HG02970 (cell line): Measurements from ENCODE around the gene MED17.
A peak's percentile ranks its signal among the peaks of the same experiment; 100 is the strongest.
"Not testable (repeated sequence)": the region's sequence is repeated elsewhere in the genome, so short reads cannot be mapped to it uniquely, and the experiment has no call there.

Experiments
- ATAC-seq: cut with Tn5 transposase; IDR thresholded peaks from one replicate; pipeline ENCODE4 v1.9.1; 2021; ENCODE audit warnings: mild to moderate bottlenecking, moderate library complexity, moderate number of reproducible peaks; ENCODE audit not compliant: unreplicated experiment, low FRiP score

The MED17 gene

DNA sequence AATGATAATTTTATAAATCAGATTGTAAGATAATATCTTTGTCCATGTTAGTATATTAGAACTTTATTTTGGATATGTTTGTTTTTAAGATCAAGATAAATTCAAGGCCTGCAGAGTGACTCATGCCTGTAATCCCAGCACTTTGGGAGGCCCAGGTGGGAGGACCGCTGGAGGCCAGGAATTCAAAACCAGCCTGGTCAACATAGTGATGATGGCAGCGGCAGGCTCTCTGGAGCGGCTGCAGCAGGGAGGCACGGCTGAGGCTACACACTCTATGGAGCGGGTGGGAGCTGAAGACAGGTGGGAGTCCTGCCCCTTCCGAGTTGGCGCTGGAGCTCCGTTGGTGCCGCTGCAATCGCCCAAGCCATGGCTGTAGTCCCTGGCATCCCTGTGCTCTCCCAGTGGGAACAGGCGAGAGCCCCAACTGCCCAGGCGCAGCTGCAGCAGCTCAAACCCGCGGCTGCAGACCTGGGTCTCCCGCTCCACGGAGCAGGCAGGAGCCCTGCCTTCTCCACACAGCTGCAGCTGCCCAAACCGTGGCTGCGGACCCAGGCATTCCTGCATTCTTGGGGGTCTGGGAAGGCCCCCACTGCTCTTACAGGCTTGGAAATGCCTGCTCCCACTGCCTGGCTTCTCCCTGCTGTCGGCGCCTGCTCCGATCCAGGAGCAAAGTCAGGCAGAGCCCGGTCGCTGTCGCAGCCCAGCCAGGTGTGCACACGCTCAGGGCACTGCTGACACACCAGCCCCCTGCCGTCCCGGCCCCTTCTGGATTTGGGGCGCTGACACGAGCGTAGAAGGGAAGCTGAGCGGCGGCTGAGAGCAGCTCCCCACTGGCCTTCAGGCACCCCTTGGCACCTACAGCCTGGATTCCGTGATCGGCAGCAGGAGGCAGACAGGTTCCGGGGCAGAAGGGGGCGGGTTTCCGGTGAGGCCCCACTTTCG is 25.9 kb upstream of the MED17 start:
- ATAC-seq, result no peak

DNA sequence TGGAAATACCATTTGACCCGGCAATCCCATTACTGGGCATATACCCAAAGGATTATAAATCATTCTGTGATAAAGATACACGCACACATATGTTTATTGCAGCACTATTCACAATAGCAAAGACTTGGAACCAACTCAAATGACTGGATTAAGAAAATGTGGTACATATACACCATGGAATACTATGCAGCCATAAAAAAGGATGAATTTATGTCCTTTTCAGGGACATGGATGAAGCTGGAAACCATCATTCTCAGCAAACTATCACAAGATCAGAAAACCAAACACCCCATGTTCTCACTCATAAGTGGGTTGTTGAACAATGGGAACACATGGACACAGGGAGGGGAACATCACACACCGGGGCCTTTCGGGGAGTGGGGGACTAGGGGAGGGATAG is 25.0 kb upstream of the MED17 start:
- ATAC-seq, result not testable (repeated sequence)

DNA sequence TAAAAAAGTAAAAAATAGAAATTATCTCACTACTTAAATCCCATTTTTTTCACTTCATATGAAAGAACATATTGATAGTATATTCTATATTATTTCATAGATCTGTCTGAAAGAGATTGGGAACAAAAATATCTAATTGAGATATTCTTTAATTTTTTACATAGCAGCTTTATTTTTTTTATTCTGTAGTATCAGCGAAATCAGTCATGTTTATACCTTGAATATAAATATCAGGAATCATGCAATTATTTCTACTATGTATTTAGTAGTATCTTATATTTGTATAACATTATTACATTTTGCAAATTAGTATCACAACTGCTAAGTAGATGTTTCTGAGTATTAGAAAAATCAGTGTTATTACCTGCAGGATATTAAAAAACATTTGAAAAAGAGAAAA is 22.2 kb upstream of the MED17 start:
- no peak for ATAC-seq

DNA sequence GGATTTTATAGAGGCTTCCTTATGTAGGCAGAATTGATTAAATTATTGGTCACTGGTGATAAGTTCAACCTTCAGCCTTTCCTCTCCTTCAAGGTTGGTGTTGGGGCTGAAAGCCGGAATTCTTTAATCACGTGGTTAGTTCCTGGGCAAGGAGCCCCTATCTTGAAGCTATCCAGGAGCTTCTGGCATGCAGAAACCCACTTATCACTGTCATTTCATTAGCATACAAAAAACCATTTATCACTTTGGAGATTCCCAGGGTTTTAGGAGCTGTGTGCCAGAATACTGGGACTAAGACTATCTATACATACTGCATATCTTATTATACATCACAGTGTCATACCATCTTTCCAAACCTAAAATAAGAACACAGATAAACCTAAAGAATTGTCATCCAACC is 18.5 kb upstream of the MED17 start:
- no peak for ATAC-seq

DNA sequence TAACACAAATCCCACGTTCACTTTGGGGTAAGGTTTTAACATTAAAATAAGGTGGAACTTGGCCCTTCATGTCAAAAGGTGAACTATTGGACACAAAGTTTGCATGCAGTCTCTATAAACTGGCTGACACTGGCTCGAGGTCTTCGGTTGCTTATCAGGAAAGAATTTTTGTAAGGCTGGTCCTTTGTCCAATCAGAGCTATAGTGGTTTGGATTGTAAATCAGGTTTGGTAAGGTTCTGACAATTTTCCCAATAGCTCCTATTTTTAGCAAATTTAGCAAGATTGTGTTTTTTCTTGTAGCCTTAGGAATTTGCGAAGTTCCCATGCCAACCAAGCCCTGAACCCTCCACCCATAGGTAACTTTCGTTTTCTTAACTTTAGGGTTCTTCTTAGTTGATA is 17.6 kb upstream of the MED17 start:
- no peak for ATAC-seq

DNA sequence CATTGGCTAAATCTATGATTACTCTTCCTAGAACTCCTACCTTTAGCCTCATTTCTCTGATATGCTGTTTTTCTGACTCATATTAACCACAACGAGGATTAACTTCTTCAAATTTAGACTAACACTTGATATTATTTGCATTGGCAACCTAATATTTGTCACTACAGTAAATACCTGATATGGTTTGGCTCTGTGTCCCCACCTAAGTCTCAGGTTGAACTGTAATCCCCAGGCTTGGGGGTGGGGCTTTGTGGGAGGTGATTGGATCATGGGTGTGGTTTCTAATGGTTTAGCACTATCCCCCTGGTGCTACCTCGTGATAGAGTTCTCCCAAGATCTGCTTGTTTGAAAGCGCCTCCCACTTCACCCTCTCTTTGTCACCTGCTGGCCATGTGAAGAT is 17.1 kb upstream of the MED17 start:
- ATAC-seq, result no peak

DNA sequence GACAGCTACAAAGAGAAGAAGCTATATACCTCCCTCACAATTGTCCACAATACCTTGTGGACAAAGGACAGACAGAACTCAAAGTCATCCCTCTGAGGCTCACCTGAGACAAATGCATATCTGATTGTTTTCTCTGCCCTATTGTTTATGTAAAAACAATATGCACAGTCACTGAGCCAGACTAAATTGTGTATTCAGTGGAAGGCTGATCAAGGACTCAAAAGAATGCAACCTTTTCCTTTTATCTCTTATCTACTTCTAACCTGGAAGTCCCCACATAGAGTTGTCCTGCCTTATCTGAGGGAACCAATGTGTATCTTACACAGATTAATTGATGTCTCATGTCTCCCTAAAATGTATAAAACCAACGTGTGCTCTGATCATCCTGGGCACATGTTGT is 13.9 kb upstream of the MED17 start:
- ATAC-seq, result no peak

DNA sequence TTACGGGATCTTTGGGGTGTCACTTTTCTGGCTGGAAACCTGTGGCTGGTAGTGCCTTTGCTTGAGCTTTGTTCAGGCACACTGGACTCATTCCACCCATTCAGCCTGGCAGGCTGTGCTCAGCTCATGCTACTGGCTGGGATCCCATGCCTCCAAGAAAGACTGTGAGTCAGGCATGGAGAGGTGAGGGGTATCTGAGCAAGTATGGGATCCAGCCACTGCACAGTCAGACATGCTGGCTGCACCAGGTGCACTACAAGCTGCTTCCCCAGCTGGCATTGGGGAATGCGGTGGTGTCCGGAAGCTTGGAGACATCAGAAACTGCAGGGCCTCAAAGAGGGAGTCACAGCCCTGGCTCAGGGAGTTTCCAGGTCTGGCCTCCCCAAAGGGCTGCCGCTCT is 12.0 kb upstream of the MED17 start:
- no peak for ATAC-seq

DNA sequence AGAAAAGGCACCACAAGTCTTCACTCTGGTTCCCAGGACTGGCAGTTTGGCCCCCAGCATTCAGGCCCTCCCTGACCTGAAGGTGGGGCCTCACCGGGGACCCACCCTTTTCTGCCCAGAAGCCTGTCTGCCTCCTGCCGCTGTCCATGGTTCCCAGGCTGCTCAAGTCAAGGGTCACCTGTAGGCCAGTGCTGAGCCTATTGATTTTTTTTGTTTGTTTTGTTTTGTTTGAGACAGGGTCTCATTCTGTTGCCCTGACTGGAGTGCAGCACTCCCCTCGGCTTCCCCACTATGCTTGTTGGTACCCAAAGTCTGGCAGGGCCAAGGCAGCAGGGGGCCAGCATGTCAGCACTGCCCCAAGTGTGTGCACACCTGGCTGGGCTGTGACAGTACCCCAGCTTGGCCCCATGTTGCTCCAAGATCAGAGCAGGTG is 11.0 kb upstream of the MED17 start:
- no peak for ATAC-seq

DNA sequence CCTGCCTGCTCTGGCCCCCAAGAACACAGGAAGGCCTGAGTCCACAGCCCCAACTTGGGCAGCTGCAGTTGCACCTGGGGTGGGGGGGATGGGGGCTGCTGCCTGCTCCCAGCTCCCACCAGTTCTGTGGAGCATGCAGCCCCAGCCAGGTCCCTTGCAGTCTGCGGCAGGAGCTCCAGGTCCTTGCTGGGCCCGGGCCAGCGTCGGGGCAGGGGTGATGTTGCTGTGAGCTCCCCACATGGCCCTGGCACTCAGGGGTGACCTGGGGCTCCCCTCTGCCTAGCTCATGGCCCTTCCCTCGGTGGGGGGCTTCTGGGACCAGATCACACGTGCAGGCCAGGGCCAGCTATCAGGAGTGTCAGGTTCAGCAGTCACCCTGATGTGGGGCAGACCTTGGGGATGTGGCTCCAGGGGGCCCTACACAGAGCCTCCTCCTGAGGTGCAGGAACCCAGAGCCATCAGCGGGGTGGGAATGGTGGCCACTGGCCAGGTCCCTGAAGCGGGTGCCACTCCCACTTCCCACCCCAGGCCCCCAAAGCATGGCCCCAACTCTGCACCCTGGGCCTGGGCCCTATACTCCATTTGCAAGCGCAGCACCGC is 10.4 kb upstream of the MED17 start:
- no peak for ATAC-seq

DNA sequence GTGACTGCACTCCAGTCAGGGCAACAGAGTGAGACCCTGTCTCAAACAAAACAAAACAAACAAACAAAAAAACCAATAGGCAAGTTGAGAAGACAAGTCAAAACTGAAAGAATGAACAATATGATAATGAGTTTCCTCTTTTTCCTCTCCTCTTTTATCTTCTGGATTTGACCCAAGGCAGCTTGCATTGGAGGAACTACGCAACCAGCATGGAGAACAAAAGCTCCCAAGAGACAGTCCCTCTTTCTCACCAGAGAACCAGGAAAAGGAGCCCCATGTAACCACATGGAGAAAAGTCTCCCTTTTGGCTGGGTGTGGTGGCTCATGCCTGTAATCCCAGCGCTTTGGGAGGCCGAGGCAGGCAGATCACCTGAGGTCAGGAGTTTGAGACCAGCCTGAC is 9.5 kb upstream of the MED17 start:
- ATAC-seq, result not testable (repeated sequence)

DNA sequence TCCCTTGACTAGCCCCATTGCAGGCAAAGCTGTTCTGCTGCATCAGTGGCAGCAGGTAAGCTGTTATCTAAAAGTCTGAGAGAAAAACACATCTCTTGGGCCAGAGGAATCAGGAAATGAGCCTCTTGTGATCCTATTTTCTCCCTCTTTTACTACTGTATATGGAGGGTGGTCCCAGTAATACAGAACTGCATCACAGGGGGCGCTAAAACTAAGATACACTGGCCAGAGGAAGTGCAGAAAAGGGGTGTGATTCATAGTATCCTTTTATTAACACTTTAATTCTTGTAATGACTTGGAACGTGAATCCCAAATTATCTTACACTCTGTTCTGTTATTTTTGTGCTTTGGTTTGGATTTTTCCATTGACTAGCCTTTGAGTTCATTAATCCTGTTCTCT is 8.8 kb upstream of the MED17 start:
- ATAC-seq, result no peak

DNA sequence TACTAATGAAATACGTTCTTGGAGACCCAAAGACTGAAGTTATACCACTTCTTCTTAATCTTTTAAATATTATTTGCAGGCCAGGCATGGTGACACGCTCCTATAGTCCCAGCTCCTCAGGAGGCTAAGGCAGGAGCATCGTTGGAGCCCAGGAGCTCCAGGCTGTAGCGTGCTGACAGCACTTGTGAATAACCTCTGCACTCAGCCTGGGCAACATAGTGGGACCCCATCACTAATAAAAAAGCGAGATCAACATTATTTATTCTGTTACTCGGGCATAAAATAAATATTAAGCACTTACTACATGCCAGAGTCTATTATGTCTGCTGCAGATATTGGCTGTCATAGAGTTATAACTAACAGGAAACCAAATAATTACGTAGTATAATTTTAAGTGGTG is 720 bp upstream of the MED17 start:
- no peak for ATAC-seq

DNA sequence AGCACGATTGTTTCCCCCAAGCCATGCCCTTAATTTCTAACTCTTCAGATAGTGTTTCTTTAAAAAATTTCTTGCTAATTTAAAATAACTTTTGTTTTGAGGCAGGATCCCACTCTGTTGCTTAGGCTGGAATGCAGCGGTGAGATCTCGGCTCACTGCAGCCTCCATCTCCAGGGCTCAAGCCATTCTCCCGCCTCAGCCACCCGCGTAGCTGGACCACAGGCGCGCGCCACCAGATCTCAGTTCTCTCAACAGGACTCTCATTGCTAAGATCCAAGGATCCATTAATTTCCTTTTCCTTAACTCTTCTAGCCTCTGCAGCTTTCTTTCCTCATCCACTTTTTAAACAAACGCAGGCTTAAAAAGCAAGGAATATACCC is 327 bp upstream of the MED17 start:
- peak; percentile 24 for ATAC-seq

DNA sequence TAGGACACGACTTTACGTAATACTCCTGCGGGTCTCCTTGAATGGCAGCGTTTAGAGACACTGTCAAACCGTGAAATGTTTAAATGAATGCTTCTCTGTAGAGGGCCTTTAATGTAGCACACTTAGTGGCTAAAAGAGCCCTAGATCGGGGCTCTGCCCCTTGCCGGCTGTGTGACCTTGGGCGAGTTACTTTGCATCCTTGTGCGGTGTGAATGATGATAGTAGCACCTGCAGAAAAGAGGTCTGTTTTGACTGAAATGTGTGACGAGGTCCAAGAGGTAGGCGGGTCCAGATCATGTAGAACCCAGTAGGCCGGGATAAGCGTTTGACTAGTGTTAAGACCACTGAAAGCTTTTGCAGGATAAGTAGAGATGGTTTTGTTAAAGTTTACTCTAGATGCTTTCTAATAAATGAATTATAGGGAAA is 866 bp downstream of the MED17 start:
- ATAC-seq, result peak; percentile 32

DNA sequence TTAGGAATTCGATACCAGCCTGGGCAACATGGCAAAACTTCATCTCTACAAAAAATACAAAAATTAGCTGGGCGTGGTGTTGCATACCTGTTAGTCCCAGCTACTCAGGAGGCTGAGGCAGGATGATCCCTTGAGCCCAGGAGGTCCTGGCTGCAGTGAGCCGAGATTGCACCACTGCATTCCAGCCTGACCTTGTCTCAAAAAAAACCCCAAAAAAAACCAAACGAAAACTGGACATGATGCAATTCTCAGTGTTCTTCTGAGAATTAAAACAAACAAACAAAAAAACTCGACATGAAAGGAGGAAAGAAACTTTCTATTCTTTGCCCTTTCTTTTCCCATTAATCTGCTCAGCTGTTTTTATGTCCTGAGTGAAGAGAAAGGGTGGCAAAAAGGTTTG is 7.4 kb downstream of the MED17 start:
- ATAC-seq, result no peak

DNA sequence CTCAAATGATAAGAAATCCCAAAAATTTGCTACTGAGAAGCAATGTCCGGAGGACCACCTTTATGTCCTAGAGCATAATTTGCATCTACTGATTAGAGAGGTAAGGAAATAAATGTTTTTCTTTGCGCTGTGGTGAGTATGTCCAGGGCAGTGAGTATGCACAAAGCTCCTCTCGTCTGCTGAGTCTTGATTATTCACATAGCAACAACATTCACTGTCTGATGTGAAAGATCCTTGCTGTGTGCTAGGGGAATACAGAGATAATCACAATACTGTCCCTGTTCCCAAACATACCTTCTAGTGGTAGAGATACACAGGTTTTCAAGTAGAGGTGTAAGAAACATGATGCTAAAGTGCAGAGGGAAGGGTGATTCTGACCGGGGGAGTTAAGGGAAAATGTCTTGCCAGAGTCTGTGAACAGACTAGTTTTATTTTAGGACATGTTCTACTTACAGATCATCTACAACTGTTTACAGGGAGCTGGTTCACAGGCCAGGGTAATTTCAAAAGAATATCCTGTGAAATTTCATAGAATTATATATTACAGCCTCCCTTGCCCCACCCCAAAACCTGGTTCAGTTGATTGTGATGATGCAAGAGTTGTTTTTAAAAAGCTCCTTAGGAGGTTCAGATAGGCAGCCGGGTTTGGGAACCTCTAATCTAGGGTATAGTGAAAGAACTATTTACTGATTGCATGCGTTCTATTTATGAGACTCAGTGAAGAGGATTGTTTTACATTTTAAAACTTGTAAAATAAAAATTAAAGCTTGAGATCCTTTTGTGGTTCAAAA is 12.6 kb downstream of the MED17 start:
- ATAC-seq, result no peak

DNA sequence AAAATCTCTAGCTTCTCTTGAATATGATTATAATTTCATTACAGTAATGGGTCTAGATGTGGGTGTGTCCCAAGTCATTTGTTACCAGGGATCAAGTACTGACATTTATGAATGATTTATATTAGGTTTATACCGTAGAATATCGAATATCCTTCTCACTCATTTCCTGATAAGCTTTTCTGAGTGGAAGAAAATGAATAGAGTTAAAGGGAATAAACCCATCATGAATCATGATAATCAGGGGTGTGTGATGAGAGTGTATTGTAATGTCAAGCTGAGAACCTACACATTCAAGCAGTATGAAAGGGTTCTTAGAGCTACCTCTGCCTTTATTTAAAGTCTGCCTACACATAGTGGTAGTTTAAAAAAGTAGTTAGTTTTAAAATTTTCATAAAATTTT is 17.3 kb downstream of the MED17 start:
- ATAC-seq, result no peak

DNA sequence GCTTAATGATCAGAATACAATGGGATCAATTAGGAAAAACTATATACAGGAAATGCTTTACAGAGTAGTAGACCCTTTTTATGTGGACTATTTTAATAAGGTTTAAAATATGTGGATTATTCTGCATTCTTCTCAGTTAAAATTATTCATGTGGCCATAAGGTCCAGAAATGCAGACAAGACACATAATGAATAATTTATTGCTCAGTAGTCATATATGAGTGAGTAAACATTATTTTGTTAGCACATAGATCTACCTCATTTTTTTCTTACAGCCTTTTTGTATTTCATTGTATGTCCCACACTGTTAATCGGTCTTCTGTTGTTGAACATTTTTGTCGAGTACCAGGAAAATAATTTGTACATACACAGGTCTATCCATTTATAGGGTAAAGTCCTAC is 20.8 kb downstream of the MED17 start:
- ATAC-seq, result no peak

DNA sequence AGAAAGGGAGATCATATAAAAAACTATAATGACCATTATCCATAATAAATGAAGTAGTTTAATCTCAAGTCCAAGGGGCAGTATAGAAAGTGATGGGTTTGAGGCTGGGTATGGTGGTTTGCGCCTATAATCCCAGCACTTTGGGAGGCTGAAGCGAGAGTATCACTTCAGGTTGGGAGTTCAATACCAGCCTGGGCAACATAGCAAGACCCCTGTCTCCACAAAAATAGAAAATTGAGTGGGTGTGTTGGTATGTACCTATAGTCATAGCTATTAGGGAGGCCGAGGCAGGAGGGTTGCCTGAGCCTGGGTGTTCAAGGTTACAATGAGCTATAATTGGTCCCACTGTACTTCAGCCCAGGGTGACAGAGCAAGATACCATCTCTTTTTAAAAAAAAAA is 23.9 kb downstream of the MED17 start:
- no peak for ATAC-seq

DNA sequence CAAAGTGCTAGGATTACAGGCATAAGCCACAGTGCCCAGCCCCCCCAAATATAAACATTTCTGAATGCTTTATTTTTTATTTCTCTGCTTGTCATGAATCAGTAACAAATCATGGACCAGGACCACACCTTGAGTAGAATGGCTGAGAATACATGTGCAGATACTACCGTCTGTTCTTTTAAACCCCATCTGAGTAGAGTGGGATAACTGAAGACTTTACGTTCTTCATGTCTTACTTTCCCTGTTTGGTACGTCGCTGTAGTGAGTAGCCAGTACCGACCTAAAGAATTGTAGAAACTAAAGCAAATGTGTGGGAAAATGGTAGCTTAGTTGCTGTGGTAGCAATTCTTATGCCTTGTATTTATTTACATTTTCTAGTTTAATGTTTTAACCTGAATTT is 29.9 kb downstream of the MED17 start:
- ATAC-seq, result no peak
